AG09309 (cell line): ENCODE data around the gene EPHB2.

Source experiments
- DNase-seq: peaks from one replicate; pipeline ENCODE4 v3.0.0-alpha.2; 2010; ENCODE audit warnings: low read depth
- H3K4me3 ChIP-seq: 2 replicates; pipeline ENCODE4 v1.5.1; 2011; ENCODE audit warnings: mild to moderate bottlenecking, low read depth, low read length, moderate library complexity; ENCODE audit not compliant: control insufficient read depth
- TF ChIP-seq, protein P1 (sequence below): IDR thresholded peaks from 2 replicates; pipeline ENCODE4 v1.5.1; 2011; ENCODE audit warnings: mild to moderate bottlenecking, low read depth, low read length, inconsistent platforms; ENCODE audit not compliant: insufficient read depth, control insufficient read depth; ENCODE audit errors: missing control alignments

The EPHB2 gene

DNA sequence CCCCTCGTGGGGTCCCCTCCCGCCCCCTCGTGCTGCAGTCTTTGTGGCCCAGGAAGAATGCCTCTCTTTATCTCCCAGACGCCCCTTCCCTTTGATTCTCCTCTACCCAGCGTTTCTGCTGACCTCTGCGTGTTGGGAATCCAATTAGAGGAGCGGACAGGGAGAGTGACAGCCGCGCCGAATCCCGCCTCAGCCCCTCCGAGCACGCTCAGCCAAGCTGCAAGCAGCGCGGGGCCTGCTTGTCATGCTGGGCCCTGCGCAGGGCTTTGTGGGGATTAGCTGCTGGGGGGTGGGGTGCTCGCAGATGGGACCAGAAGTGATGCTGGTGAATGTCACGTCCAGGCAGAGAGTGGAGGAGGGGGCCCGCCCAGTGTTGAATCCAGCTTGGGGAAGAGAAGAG lies 91.1 kb downstream of the EPHB2 start:
- TF ChIP-seq, protein P1, sequence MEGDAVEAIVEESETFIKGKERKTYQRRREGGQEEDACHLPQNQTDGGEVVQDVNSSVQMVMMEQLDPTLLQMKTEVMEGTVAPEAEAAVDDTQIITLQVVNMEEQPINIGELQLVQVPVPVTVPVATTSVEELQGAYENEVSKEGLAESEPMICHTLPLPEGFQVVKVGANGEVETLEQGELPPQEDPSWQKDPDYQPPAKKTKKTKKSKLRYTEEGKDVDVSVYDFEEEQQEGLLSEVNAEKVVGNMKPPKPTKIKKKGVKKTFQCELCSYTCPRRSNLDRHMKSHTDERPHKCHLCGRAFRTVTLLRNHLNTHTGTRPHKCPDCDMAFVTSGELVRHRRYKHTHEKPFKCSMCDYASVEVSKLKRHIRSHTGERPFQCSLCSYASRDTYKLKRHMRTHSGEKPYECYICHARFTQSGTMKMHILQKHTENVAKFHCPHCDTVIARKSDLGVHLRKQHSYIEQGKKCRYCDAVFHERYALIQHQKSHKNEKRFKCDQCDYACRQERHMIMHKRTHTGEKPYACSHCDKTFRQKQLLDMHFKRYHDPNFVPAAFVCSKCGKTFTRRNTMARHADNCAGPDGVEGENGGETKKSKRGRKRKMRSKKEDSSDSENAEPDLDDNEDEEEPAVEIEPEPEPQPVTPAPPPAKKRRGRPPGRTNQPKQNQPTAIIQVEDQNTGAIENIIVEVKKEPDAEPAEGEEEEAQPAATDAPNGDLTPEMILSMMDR = no peak
- no peak for DNase-seq
- H3K4me3 ChIP-seq = no peak overlapping the region

GRCh38 chr1:22803833-22804232 lies 93.2 kb downstream of the EPHB2 start:
- DNase-seq = no peak
- no peak overlapping the region for H3K4me3 ChIP-seq
- TF ChIP-seq, protein P1 = no peak

- H3K4me3 ChIP-seq = no peak overlapping the region
- no peak for DNase-seq
- TF ChIP-seq, protein P1 = no peak
Observed at GRCh38 chr1:22804406-22804805, 93.8 kb downstream of the EPHB2 start.

- no peak overlapping the region for H3K4me3 ChIP-seq
- TF ChIP-seq, protein P1 = no peak
- no peak for DNase-seq
Observed at GRCh38 chr1:22804969-22805671, 94.5 kb downstream of the EPHB2 start.

GRCh38 chr1:22805672-22806038 lies 95.0 kb downstream of the EPHB2 start:
- DNase-seq = no peak
- H3K4me3 ChIP-seq = no peak overlapping the region
- TF ChIP-seq, protein P1 = no peak

GRCh38 chr1:22806584-22806983 lies 95.9 kb downstream of the EPHB2 start:
- H3K4me3 ChIP-seq = no peak overlapping the region
- TF ChIP-seq, protein P1 = no peak
- DNase-seq = no peak
